HG02970 (cell line): Measurements from ENCODE around the gene FLRT2.

ENCODE experiments used
- ATAC-seq: cut with Tn5 transposase; IDR thresholded peaks from one replicate; pipeline ENCODE4 v1.9.1; 2021; ENCODE audit warnings: mild to moderate bottlenecking, moderate library complexity, moderate number of reproducible peaks; ENCODE audit not compliant: unreplicated experiment, low FRiP score

The FLRT2 gene

GRCh38 chr14:85529803-85530574 is at the start of gene FLRT2:
Gene FLRT2 (plus strand): TSS chr14:85530144. CDS start chr14:85621515, 91,371 bp downstream.
- no peak for ATAC-seq

GRCh38 chr14:85481471-85481870 is 48.5 kb upstream of the FLRT2 start:
- no peak for ATAC-seq

- no peak for ATAC-seq
These were observed 47.4 kb upstream of the FLRT2 start for GRCh38 chr14:85482552-85482951.

- no peak for ATAC-seq
These were observed 46.9 kb upstream of the FLRT2 start for GRCh38 chr14:85483037-85483436.

- ATAC-seq: no peak
These were observed 46.3 kb upstream of the FLRT2 start for GRCh38 chr14:85483652-85484051.

GRCh38 chr14:85487215-85487614 is 42.7 kb upstream of the FLRT2 start:
- no peak for ATAC-seq

- ATAC-seq: no peak
These were observed 28.2 kb upstream of the FLRT2 start for GRCh38 chr14:85501751-85502150.

- no peak for ATAC-seq
These were observed 21.1 kb upstream of the FLRT2 start for GRCh38 chr14:85508863-85509262.

GRCh38 chr14:85512451-85512850 is 17.5 kb upstream of the FLRT2 start:
- ATAC-seq: no peak

- ATAC-seq: no peak
These were observed 15.5 kb upstream of the FLRT2 start for GRCh38 chr14:85514487-85514886.

GRCh38 chr14:85516239-85517113 is 13.5 kb upstream of the FLRT2 start:
- no peak for ATAC-seq

GRCh38 chr14:85517114-85517688 is 12.7 kb upstream of the FLRT2 start:
- no peak for ATAC-seq

GRCh38 chr14:85519661-85520305 is 10.2 kb upstream of the FLRT2 start:
- ATAC-seq: no peak

- no peak for ATAC-seq
These were observed 9.4 kb upstream of the FLRT2 start for GRCh38 chr14:85520581-85520980.

- ATAC-seq: no peak
These were observed 6.3 kb upstream of the FLRT2 start for GRCh38 chr14:85523624-85524023.

- no peak for ATAC-seq
These were observed 2.9 kb upstream of the FLRT2 start for GRCh38 chr14:85527006-85527405.

GRCh38 chr14:85527445-85528035 is 2.4 kb upstream of the FLRT2 start:
- no peak for ATAC-seq

GRCh38 chr14:85528080-85528896 is 1.7 kb upstream of the FLRT2 start:
- no peak for ATAC-seq

GRCh38 chr14:85528897-85529631 is 880 bp upstream of the FLRT2 start:
- no peak for ATAC-seq
